Stimulated activated CD8-positive, alpha-beta memory T cell treated with anti-CD3 and anti-CD28 coated beads, Interleukin-4, amount 100 ng/mL, for 1 hour (primary cell): ENCODE measurements around the gene CDH13.

Experiments
- DNase-seq, 2 donors: peaks; one replicate each; pipeline ENCODE4 v3.0.0-alpha.2; 2020; ENCODE audit warnings: low read depth in 2 of 2, low spot score in 1 of 2

Gene CDH13

DNA sequence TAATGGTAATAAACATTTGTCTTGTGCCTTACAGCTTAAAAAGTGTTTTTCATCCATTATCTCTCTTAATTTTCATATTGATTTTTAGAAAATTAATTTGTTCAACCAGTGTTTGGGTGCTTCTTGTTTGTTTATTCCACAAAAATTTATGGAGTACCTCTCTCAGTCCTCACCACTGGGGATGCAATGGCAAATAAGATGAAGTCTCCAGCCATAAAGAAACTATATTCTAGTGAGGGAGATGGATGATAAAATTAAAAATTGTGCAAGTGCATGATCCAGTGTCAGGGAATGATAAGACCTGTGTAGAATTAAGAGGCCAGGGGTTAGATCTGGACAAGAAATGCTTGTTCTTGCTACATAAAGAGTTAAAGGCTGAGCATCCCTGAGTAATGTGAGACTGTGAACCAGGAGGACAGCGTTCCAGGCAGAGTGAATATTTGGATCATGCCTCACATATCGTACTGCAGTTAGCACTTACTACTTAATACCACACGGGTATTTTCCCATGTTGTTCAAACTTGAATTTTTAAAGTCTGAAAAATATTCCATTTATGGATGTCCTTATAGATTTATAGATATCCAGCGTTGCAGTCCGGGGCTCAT, 645.3 kb downstream of the CDH13 start:
- DNase-seq = no peak

GRCh38 chr16:83272843-83273242, 646.1 kb downstream of the CDH13 start:
- no peak for DNase-seq

GRCh38 chr16:83273504-83274173, 646.9 kb downstream of the CDH13 start:
- DNase-seq = no peak

DNA sequence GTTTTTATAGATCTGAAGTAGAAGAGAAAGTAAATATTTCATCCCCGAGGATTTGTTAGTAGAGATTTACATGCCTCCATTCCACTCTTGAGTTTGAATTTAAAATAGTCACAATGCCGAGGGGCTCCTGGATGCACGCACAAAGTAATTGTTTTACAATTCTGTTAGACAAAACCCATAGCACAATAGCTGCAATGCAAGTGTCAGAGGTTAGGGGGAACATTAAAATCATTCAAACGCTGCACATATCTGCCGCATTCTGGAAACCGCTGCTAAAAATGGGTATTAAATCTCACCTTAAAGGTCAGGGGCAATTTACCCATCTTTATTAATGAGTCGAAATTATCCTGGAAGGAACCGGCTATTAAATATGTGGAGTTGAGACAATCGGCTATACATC, 652.5 kb downstream of the CDH13 start:
- no peak for DNase-seq

- no peak for DNase-seq
These were observed 659.2 kb downstream of the CDH13 start for GRCh38 chr16:83285921-83286320.

DNA sequence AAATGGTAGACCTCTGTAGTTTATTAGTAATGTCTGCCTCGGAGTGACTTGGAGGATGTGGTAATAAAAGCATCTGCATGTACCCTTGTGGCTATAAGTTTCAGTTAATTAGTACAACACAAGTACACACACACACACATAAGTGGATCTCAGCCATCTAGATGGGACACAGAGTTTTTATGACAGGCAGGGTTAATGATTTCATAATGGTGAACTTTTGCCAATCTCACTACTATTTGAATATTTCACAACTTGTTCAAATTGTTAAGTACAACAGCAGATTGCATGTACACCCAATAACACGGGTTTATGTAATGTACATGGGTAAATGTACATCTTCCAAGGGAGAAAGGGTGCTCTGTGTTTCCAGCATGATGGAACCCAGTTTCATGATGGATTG, 669.7 kb downstream of the CDH13 start:
- DNase-seq = no peak

DNA sequence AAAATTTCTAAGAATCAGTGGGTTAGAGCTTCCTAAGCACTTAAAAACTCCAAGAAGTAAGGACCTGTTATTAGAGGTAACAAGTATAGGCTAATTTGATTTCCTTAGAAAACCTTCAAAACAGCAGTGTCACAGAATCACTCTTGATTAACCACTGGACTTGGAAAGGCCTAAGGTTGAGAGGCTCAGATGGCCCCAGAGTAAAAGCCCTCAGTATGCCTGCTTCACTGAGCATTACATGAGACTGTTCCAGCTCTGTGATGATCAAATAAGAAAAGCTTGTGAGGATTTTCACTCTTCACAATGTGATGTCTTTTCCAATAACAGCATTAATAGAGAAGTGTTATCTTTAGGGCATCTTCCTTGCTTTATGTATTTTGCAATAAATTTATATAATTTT, 671.8 kb downstream of the CDH13 start:
- no peak for DNase-seq

DNA sequence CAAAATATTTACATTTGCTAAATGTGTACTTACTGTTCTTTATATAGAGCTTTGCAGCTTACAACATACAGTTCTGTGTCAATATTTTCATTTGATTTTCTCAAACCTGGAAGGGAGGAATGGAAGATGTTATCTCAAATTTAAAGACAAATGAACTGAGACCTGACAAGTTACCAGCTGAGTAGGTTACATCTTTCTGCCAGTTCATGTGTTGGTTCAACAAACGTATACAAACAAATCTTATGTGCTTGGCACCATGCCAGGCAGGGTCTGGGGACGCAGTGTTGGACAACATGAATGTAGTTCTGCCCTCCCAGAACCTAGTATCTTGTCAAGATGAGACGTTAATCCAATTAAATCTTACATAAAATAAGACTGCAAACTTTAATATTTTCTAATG, 673.6 kb downstream of the CDH13 start:
- no peak for DNase-seq

GRCh38 chr16:83301971-83302370, 675.2 kb downstream of the CDH13 start:
- no peak for DNase-seq

GRCh38 chr16:83302853-83303252, 676.1 kb downstream of the CDH13 start:
- DNase-seq = no peak

- DNase-seq = no peak
These were observed 678.3 kb downstream of the CDH13 start for GRCh38 chr16:83305092-83305491.

- DNase-seq = no peak
These were observed 680.3 kb downstream of the CDH13 start for GRCh38 chr16:83306961-83307593.

- DNase-seq = no peak
These were observed 680.8 kb downstream of the CDH13 start for GRCh38 chr16:83307594-83307992.

DNA sequence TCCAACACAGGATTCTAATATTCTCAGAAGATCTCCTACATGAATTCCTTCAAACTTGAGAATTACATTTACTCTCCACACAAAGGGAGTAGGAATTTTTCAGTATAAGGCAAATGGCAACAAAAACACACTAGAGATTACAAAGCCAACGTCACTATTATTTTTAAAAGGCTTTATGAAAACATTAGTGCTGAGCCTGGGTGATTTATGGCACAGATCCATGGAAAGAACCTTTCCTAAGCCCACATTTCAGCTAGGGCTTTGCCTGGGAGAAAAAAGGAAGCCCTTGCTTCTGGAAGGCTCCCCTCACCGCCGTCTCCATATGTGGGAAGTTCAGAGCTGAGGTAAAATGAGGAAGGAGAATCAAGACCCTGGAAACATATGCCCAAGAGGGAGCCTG, 681.6 kb downstream of the CDH13 start:
- no peak for DNase-seq

DNA sequence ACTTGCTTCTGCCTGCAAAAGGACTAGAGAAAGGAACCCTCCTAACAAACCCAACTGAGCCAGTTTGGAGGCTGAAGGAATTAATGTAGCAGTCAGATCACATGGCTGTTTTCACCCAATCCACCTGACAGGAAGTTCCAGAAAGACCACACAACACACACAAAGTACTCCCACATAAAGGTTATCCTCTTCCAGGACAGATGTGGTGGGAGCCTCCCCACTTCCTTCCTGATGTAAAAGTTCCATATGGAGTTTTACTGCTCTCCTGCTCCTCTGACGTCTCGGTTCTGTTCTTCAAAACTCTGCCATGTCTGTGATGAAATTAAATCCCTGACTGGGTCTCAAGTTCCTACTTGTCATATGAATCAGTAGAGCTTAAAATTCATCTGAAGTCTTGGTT, 684.0 kb downstream of the CDH13 start:
- DNase-seq = no peak

DNA sequence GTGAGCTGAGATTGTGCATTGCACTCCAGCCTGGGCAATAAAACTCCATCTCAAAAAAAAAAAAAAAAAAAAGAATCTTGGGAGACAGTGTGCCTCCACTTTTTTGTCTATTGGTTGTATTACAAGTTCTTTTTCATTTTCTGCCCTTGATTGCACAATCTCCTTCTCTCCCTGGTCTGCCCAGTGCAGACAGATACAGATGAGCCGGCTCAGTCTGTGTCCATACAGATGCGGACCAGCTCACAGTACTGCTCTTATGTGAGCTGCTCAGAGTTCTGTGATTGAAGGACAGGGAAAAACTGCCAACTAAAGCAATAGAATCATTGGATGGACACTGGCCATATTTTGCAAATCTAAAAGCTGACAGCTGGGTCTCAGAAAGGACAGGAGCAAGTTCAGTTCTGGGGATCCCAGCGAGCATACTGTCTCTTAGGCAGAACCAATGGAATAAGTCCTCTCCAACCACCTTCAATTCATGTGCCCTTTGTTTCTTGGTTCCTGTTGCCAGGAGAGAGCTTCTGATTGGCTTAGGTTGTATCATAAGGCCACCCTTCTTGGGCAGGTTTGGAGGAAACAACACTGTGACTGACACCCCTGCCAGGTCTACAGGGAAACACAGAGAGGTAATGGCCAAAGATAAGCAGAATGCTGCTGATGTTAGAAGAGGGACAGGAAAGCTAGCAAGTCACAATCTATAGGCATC, 685.4 kb downstream of the CDH13 start:
- DNase-seq = no peak

GRCh38 chr16:83312718-83313245, 686.0 kb downstream of the CDH13 start:
- DNase-seq = no peak

DNA sequence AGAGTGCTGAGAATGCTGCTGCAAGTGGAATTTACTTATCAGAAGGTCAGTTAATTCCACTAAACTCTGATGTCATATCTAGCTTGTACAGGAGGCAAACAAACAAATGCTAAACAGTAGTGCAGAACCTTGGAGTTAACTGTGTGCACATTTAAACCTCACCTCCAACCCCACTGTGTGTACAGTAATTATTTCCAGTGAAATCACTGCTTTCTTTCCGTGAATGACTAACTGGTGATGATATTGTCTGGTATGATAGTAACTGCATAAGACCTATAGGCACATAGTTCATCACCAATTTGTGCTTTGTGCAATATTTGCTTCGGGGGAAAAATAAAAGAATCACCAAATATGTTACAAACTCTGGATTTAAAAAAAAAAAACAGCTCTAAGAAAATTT, 688.5 kb downstream of the CDH13 start:
- no peak for DNase-seq

DNA sequence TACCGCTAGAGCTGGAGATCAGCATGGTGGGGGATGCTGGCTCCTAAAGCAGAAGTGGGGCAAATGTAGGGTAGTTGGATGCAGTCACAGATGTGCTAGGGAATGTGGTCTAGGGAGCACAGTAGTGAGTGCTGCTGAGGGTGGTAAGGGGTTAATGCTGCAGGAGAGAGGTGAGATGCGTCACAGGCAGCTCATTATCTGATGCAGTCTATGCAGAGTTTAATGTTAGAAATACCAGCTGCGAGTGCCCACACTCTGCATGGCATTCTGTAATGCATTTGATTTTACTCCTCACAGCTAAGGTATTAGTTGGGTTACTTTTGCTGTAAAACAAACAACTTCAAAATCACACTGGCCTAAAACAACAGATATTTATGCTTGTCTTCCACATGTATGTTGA, 689.7 kb downstream of the CDH13 start:
- no peak for DNase-seq

- DNase-seq = no peak
These were observed 691.6 kb downstream of the CDH13 start for GRCh38 chr16:83318390-83318789.

DNA sequence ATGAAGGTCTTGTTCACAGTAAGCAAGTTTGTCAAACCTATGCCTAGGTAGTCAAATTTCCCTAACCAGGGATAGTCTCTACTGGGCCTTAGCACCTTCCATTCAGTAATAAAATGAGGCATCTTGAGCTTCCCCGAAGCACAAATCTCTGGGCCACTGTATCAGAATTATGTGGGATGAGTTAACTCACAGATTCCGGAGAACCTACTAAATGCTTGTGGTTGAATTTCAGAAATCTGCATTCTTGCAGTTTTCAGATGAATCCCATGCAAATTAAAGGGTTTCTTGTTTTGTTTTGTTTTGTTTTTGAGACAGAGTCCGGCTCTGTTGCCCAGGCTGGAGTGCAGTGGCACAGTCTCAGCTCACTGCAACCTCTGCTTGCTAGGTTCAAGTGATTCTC, 702.2 kb downstream of the CDH13 start:
- no peak for DNase-seq

- DNase-seq = no peak
These were observed 702.7 kb downstream of the CDH13 start for GRCh38 chr16:83329441-83329840.
